ENCODE measurements around the gene ASCC3. TPM values are rescaled to one million over a fixed set of nuclear protein-coding genes. Genes with fewer than 3 reads are reported as not detected.

The ASCC3 gene
- total and polyA plus RNA-seq, 3 donors from 2014 or later: 16.1 to 29.3 (median 29.0) TPM

DNA sequence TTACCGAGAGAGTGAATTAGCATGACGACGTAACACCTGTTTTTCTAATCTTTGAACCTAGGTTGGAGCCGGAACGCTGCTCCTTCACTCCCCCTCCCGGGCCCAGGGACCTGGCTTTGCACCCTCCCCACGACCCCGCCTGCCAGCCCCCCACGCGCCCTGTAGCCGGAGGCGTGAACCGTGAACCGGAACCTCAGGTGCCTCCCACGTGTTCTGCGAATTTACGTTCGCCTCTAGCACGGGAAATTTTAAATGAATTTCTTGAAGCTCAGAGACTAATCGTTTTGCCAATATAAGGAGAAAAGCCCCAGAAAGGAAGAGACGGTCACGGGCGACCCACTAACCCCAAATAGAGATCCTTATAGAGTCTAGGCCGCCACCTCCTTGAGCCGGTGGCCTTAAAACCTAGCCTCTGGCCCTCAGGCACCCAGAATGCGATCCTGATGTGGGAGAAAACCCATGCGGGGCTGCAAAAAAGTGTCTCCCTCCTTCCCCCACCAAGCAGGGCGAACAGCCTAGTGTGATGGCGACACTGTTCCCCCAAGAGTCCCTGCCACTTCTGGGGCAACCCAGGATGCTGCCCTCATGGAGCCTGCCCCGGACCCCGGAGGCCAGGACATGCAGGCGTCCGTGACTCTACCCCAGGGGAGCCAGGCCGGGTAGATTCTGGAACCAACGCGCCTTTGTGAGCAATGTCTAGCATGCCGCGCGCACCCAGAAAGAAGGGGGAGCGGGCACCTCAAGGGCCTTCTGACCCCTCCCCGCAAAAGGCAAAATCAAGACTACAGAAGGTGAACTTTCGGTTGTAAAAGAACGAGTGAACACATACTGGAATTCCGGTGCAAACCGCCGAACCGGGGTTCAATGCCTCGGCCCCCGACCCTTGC, 413.8 kb downstream of the ASCC3 start:
- Histone ChIP-seq H3K4me1 (no peaks in the 10 kb centered on the region), H3K4me3 (no peak overlapping the region), H3K27ac (no peak overlapping the region), H3K27me3 (peaks cover 6% of the 10 kb centered on the region), H3K9me3 (no peaks in the 10 kb centered on the region), H3K36me3 (ENCODE audit: low read depth, missing control alignments) (no peaks in the 10 kb centered on the region)
- TF ChIP-seq, protein P1, sequence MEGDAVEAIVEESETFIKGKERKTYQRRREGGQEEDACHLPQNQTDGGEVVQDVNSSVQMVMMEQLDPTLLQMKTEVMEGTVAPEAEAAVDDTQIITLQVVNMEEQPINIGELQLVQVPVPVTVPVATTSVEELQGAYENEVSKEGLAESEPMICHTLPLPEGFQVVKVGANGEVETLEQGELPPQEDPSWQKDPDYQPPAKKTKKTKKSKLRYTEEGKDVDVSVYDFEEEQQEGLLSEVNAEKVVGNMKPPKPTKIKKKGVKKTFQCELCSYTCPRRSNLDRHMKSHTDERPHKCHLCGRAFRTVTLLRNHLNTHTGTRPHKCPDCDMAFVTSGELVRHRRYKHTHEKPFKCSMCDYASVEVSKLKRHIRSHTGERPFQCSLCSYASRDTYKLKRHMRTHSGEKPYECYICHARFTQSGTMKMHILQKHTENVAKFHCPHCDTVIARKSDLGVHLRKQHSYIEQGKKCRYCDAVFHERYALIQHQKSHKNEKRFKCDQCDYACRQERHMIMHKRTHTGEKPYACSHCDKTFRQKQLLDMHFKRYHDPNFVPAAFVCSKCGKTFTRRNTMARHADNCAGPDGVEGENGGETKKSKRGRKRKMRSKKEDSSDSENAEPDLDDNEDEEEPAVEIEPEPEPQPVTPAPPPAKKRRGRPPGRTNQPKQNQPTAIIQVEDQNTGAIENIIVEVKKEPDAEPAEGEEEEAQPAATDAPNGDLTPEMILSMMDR (IDR thresholded peaks at IDR 0.05): no peak
- TF ChIP-seq POLR2A (IDR thresholded peaks at IDR 0.05): no peak
- DNase-seq: no peak
- intact Hi-C loops (cut with DNase I; ENCODE audit: low total_unique reads): no loop called here
- 6% methylated on average over 42 to 49 of the region's 49 CpGs for WGBS, 2 donors

DNA sequence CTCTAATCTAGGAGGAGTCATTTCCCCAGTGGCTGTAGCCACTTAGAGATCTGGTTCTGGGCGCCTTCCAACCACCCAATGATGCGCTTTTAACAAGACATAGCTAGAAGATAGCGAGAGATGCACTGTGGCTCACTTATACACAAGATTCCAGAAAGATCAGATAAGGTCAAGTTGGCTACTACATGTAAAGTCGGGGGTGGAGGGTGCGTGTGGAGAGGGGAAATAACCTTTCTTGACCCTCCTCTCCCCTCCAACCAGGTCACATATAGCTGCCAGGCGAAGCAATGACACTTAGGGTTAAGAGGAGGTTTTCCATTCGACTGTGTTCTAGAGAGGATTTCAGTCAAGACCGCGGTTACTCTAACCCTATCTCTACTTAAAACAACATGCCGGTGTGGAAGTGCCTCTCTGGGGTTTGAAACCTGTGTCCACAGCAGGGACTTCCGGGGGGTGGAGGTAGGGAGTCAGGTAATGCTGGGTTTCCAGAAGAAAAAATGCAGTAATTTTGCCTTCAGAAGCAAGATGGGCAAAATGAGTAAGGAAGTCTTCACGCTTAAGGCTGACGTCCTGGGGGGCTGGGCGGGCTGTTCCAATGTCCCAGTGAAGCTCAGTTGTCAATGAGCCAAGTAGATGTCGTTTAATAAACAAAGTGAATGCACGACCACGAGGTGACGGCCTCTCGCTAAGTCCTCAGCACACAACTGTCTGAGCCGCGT, 414.6 kb downstream of the ASCC3 start:
- intact Hi-C loops (cut with DNase I; ENCODE audit: low total_unique reads): no loop called here
- peaks cover 6% of the 10 kb centered on the region for H3K27me3 ChIP-seq
- no peaks in the 10 kb centered on the region for H3K4me1 ChIP-seq
- no peak overlapping the region for H3K27ac ChIP-seq
- H3K4me3 ChIP-seq: no peak overlapping the region
- TF ChIP-seq POLR2A (IDR thresholded peaks at IDR 0.05): no peak
- TF ChIP-seq, protein P1 (IDR thresholded peaks at IDR 0.05): no peak
- no peak for DNase-seq
- 3 to 13% methylated on average over 21 of the region's 21 CpGs for WGBS, 2 donors
- no peaks in the 10 kb centered on the region for H3K9me3 ChIP-seq
- no peaks in the 10 kb centered on the region for H3K36me3 ChIP-seq (ENCODE audit: low read depth, missing control alignments)

DNA sequence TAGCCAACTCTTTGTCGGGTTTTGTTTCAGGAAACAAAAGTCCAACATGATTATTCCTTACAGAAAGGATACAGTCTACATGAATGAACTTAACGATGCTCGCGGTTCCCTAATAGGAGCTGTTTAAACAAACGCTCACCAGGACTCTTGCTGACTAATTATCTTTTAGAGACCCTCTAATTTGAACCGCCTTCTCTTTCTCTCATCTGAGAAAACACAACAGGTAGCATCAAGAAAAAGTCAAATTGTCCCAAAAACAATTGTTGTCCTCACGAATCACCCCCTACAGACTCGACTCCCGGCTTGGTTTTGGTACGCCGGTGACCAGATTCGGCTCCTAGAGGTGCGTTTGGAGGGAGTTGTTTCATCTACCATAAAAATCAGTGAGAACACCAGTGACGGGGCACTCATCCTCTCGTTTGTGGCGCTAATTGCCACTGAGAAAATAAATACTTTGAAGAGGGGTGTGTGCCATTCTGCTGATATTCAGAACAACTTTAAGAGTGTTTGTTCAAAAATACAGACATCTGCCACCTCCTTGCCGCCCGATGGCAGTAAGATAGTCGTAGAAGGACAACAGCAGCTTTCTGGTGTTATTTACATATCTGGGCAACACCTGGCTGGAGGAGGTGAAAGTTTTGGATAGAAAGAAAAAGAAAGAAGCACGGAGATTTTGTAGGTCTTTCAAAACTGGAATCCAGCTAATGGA, 415.3 kb downstream of the ASCC3 start:
- DNase-seq: no peak
- Histone ChIP-seq H3K9me3 (no peaks in the 10 kb centered on the region), H3K27ac (no peak overlapping the region), H3K27me3 (peaks cover 6% of the 10 kb centered on the region), H3K4me1 (no peaks in the 10 kb centered on the region), H3K36me3 (ENCODE audit: low read depth, missing control alignments) (no peaks in the 10 kb centered on the region), H3K4me3 (peak overlapping the region in 1 of 2 donors; percentile 49)
- 6 to 12% methylated on average over 20 of the region's 20 CpGs for WGBS, 2 donors
- TF ChIP-seq POLR2A (IDR thresholded peaks at IDR 0.05): no peak
- TF ChIP-seq, protein P1 (IDR thresholded peaks at IDR 0.05): no peak
- intact Hi-C loops (cut with DNase I; ENCODE audit: low total_unique reads): no loop called here

DNA sequence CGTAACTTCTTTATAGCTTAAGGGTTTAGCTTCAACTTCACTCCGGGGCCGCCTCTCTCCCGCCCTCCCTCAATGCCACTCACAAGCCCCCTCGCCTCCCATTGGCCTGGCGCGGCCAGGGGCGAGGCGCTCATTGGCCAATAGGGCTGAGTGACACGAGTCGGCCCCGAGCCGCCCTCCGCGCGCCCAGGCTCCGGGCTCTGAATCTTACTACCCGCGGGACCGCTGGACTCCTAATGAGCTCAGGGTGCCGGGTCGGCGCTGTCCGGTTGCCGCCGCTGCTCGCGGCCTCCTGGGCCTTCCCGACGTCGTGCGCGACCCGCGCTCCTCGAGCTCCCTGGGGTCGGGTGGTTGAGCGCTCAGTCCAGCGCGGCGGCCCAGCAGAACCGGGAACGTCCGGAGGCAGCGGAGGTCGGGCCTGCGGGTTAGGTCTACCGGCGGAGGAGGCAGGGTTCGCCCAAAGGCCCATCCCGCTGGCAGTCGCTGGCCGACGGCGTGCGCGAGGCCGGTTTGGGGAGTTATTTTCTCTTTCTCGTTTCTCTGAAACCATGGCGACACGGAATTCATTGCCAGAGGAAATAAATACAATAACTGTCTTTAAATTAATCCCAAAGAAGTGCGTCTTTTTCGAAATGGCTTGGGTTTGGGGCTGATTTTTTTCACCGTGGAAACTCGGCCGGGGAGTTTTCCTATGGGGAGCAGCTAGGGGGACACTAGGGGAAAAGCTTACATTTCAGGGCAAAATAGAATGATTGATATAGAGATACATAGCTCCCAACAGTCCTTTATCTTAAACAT, 416.0 kb downstream of the ASCC3 start, which contains the start of gene SIM1:
Gene SIM1 (minus strand): TSS at position 19 of the 798 bp plus-strand sequence. CDS start 1,453 bp downstream, outside the sequence.
- H3K27ac ChIP-seq: no peak within 1 kb of the TSS
- WGBS, 2 donors: 8 to 9% methylated on average over 36 to 41 of the region's 66 CpGs
- peaks cover 6% of the 10 kb centered on the region for H3K27me3 ChIP-seq
- peak within 1 kb of the TSS; percentile 38 to 49 for H3K4me3 ChIP-seq
- no peaks in the 10 kb centered on the region for H3K4me1 ChIP-seq
- no peaks in the 10 kb centered on the region for H3K9me3 ChIP-seq
- intact Hi-C loops (cut with DNase I; ENCODE audit: low total_unique reads): no loop called here
- TF ChIP-seq, protein P1 (IDR thresholded peaks at IDR 0.05): no peak
- no peak for TF ChIP-seq POLR2A (IDR thresholded peaks at IDR 0.05)
- DNase-seq: peak; percentile 84
- no peaks in the 10 kb centered on the region for H3K36me3 ChIP-seq (ENCODE audit: low read depth, missing control alignments)

Data from testis (tissue), 3 donors.